Prostate gland (tissue), 2 donors: ENCODE results near the gene CD101. TPM values are rescaled to one million over a fixed set of nuclear protein-coding genes. Genes with fewer than 3 reads are reported as not detected.

Experiments used
- DNase-seq: peaks from one replicate; pipeline ENCODE4 v3.0.0-alpha.2; 2019; ENCODE audit warnings: low spot score
- H3K27ac ChIP-seq, 2 donors: fragments of 200-600 bp; sonication (generic); 2 replicates each; pipeline ENCODE4 v1.5.1; 2017 to 2019
- H3K27me3 ChIP-seq: fragments of 200-600 bp; sonication (generic); replicated peaks from 2 replicates; pipeline ENCODE4 v1.5.1; 2019; ENCODE audit not compliant: insufficient read depth
- H3K36me3 ChIP-seq, 2 donors: fragments of 200-600 bp; sonication (generic); 1 replicate in 1 of 2; 2 replicates in 1 of 2; pipeline versions ENCODE4 v1.5.1 to v1.8.1; 2017 to 2019
- H3K4me1 ChIP-seq: fragments of 200-600 bp; sonication (generic); replicated peaks from 2 replicates; pipeline ENCODE4 v1.5.1; 2019
- H3K4me3 ChIP-seq, 2 donors: fragments of 200-600 bp; sonication (generic); 2 replicates each; pipeline ENCODE4 v1.5.1; 2017 to 2019
- H3K9me3 ChIP-seq: fragments of 200-600 bp; sonication (generic); 2 replicates; pipeline ENCODE4 v1.5.1; 2017
- POLR2A ChIP-seq: fragments of 450-650 bp; IDR thresholded peaks from one replicate; pipeline ENCODE4 v1.6.1; 2016; ENCODE audit warnings: antibody characterized with exemption, mild to moderate bottlenecking
- POLR2AphosphoS5 ChIP-seq: sonication (generic); formaldehyde crosslinking; IDR thresholded peaks from one replicate; pipeline ENCODE4 v1.6.1; 2017; ENCODE audit warnings: antibody characterized with exemption
- WGBS: methylation state at CpG from one replicate; pipeline ENCODE4 v1.1.5; 2018; 5-methylcytosine and 5-hydroxymethylcytosine counted together
- intact Hi-C: fragments of 100-400 bp; cut with DNase I; formaldehyde crosslinking; loops from one replicate; pipeline ENCODE4 v1.14.2; 2022
- total RNA-seq, 2 donors: library from RNA; depleted of rRNA; stranded (reverse); fragments of >200 nt; gene quantifications; one replicate each; pipeline ENCODE4 v1.1.0, GENCODE V29; 2016
- TF ChIP-seq, protein P1 (sequence below), 4 experiments: fragments of 200-600 bp in 2 of 4; fragments of 450-650 bp in 2 of 4; sonication (generic) in 2 of 4; IDR thresholded peaks; 1 replicate in 3 of 4; 2 replicates in 1 of 4; pipeline ENCODE4 v1.5.1; 2016 to 2019; ENCODE audit warnings: antibody characterized with exemption in 4 of 4, mild to moderate bottlenecking in 2 of 4, moderate library complexity in 2 of 4

Gene CD101
- total RNA-seq, 2 donors from 2014 or later = 0.59 to 1.1 TPM

- intact Hi-C loops = no loop called here
- Histone ChIP-seq H3K27ac (peak overlapping the region; percentile 51 to 68), H3K36me3 (no peaks in the 10 kb centered on the region), H3K4me1 (no peaks in the 10 kb centered on the region), H3K4me3 (no peak overlapping the region), H3K9me3 (no peaks in the 10 kb centered on the region), H3K27me3 (no peaks in the 10 kb centered on the region)
- DNase-seq = peak; percentile 63
- TF ChIP-seq POLR2A (no peak), POLR2AphosphoS5 (peak; percentile 41)
- WGBS = 34% methylated on average over 8 of the region's 8 CpGs
Measured at GRCh38 chr1:117051224-117052064, 49.9 kb downstream of the CD101 start.

GRCh38 chr1:117054068-117054467 is 52.5 kb downstream of the CD101 start:
- no peaks in the 10 kb centered on the region for H3K27me3 ChIP-seq
- no peak overlapping the region for H3K4me3 ChIP-seq
- no peak for DNase-seq
- intact Hi-C loops = loop anchor here (2.0 kb wide), 1 partner anchor 479 kb away; no protein-coding TSS in a partner anchor
- H3K27ac ChIP-seq = no peak overlapping the region
- no peaks in the 10 kb centered on the region for H3K9me3 ChIP-seq
- no peaks in the 10 kb centered on the region for H3K36me3 ChIP-seq
- TF ChIP-seq POLR2A (no peak), POLR2AphosphoS5 (no peak)
- TF ChIP-seq, protein P1, sequence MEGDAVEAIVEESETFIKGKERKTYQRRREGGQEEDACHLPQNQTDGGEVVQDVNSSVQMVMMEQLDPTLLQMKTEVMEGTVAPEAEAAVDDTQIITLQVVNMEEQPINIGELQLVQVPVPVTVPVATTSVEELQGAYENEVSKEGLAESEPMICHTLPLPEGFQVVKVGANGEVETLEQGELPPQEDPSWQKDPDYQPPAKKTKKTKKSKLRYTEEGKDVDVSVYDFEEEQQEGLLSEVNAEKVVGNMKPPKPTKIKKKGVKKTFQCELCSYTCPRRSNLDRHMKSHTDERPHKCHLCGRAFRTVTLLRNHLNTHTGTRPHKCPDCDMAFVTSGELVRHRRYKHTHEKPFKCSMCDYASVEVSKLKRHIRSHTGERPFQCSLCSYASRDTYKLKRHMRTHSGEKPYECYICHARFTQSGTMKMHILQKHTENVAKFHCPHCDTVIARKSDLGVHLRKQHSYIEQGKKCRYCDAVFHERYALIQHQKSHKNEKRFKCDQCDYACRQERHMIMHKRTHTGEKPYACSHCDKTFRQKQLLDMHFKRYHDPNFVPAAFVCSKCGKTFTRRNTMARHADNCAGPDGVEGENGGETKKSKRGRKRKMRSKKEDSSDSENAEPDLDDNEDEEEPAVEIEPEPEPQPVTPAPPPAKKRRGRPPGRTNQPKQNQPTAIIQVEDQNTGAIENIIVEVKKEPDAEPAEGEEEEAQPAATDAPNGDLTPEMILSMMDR (IDR thresholded peaks at IDR 0.05) = no peak
- H3K4me1 ChIP-seq = no peaks in the 10 kb centered on the region

- TF ChIP-seq POLR2AphosphoS5 = no peak
- TF ChIP-seq POLR2A = no peak
- TF ChIP-seq, protein P1 (IDR thresholded peaks at IDR 0.05) = no peak
- intact Hi-C loops = loop anchor here (5.0 kb wide), 2 partner anchors 202 to 322 kb away; no protein-coding TSS in a partner anchor
Measured at GRCh38 chr1:117058810-117059209, 57.2 kb downstream of the CD101 start.

GRCh38 chr1:117059334-117059677 is 57.7 kb downstream of the CD101 start:
- intact Hi-C loops = loop anchor here (5.0 kb wide), 2 partner anchors 202 to 322 kb away; no protein-coding TSS in a partner anchor
- Histone ChIP-seq H3K27ac (peak overlapping the region; percentile 51 to 71), H3K27me3 (no peaks in the 10 kb centered on the region), H3K36me3 (no peaks in the 10 kb centered on the region), H3K4me1 (no peaks in the 10 kb centered on the region), H3K9me3 (no peaks in the 10 kb centered on the region), H3K4me3 (peak overlapping the region; percentile 54 to 58)
- under 1% methylated on average over 18 of the region's 18 CpGs for WGBS
- TF ChIP-seq, protein P1 (IDR thresholded peaks at IDR 0.05) = no peak
- TF ChIP-seq POLR2AphosphoS5 = no peak
- TF ChIP-seq POLR2A = no peak
- peak; percentile 32 for DNase-seq

More at GRCh38 chr1:117058810-117059209, 57.2 kb downstream of the CD101 start:
- Histone ChIP-seq H3K36me3 (no peaks in the 10 kb centered on the region), H3K27ac (peak overlapping the region in 1 of 2 donors; percentile 51), H3K27me3 (no peaks in the 10 kb centered on the region), H3K4me1 (no peaks in the 10 kb centered on the region), H3K4me3 (peak overlapping the region in 1 of 2 donors; percentile 54), H3K9me3 (no peaks in the 10 kb centered on the region)
- WGBS = 42% methylated on average over 4 of the region's 4 CpGs
- no peak for DNase-seq

- H3K9me3 ChIP-seq = no peaks in the 10 kb centered on the region
- H3K36me3 ChIP-seq = no peaks in the 10 kb centered on the region
- peak within 1 kb of the TSS; percentile 51 to 71 for H3K27ac ChIP-seq
- TF ChIP-seq POLR2AphosphoS5 = peak; percentile 91
- peak; percentile 41 for TF ChIP-seq POLR2A
- TF ChIP-seq, protein P1 (IDR thresholded peaks at IDR 0.05) = peak in 3 of 4 experiments; percentile 46 to 67 (median 55)
- under 1% methylated on average over 46 of the region's 48 CpGs for WGBS
- peak; percentile 96 for DNase-seq
- no peaks in the 10 kb centered on the region for H3K4me1 ChIP-seq
- peak within 1 kb of the TSS; percentile 54 to 58 for H3K4me3 ChIP-seq
- H3K27me3 ChIP-seq = no peaks in the 10 kb centered on the region
- intact Hi-C loops = loop anchor here (5.0 to 10.0 kb wide), 3 partner anchors 203 to 445 kb away; no protein-coding TSS in a partner anchor
Measured at GRCh38 chr1:117059678-117060440, 58.3 kb downstream of the CD101 start, which contains the start of gene TTF2. Gene TTF2 (plus strand): TSS chr1:117060326. CDS start chr1:117060347, 21 bp downstream.
